Measurements from ENCODE around the gene HOXC9. TPM values are rescaled to one million over a fixed set of nuclear protein-coding genes. Genes with fewer than 3 reads are reported as not detected.

Gene HOXC9
- total RNA-seq, 4 donors from 2014 or later = 0.28 to 2.0 (median 0.44) TPM; not detected in 1

DNA sequence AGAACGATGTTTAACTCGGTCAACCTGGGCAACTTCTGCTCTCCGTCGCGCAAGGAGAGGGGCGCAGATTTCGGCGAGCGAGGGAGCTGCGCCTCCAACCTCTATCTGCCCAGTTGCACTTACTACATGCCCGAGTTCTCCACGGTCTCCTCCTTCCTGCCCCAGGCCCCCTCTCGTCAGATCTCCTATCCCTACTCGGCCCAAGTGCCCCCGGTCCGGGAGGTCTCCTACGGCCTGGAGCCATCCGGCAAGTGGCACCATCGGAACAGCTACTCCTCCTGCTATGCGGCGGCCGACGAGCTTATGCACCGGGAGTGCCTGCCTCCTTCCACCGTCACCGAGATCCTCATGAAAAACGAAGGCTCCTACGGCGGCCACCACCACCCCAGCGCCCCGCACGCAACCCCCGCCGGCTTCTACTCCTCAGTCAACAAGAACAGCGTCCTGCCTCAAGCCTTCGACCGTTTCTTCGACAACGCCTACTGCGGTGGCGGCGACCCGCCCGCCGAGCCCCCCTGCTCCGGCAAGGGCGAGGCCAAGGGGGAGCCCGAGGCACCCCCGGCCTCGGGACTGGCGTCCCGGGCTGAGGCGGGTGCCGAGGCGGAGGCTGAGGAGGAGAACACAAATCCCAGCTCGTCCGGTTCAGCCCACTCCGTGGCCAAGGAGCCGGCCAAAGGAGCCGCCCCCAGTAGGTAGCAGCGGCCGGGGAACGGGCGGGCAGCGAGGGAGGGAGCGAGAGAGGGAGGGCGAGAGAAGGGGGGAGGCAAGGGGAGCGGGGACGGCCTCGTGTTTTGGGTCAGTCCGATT lies 26.5 kb upstream of the HOXC9 start:
- ATAC-seq (ENCODE audit: low FRiP score) = no peak
- TF ChIP-seq, protein P1, sequence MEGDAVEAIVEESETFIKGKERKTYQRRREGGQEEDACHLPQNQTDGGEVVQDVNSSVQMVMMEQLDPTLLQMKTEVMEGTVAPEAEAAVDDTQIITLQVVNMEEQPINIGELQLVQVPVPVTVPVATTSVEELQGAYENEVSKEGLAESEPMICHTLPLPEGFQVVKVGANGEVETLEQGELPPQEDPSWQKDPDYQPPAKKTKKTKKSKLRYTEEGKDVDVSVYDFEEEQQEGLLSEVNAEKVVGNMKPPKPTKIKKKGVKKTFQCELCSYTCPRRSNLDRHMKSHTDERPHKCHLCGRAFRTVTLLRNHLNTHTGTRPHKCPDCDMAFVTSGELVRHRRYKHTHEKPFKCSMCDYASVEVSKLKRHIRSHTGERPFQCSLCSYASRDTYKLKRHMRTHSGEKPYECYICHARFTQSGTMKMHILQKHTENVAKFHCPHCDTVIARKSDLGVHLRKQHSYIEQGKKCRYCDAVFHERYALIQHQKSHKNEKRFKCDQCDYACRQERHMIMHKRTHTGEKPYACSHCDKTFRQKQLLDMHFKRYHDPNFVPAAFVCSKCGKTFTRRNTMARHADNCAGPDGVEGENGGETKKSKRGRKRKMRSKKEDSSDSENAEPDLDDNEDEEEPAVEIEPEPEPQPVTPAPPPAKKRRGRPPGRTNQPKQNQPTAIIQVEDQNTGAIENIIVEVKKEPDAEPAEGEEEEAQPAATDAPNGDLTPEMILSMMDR (IDR thresholded peaks at IDR 0.05) = no peak
- DNase-seq (ENCODE audit: low spot score) = no peak

DNA sequence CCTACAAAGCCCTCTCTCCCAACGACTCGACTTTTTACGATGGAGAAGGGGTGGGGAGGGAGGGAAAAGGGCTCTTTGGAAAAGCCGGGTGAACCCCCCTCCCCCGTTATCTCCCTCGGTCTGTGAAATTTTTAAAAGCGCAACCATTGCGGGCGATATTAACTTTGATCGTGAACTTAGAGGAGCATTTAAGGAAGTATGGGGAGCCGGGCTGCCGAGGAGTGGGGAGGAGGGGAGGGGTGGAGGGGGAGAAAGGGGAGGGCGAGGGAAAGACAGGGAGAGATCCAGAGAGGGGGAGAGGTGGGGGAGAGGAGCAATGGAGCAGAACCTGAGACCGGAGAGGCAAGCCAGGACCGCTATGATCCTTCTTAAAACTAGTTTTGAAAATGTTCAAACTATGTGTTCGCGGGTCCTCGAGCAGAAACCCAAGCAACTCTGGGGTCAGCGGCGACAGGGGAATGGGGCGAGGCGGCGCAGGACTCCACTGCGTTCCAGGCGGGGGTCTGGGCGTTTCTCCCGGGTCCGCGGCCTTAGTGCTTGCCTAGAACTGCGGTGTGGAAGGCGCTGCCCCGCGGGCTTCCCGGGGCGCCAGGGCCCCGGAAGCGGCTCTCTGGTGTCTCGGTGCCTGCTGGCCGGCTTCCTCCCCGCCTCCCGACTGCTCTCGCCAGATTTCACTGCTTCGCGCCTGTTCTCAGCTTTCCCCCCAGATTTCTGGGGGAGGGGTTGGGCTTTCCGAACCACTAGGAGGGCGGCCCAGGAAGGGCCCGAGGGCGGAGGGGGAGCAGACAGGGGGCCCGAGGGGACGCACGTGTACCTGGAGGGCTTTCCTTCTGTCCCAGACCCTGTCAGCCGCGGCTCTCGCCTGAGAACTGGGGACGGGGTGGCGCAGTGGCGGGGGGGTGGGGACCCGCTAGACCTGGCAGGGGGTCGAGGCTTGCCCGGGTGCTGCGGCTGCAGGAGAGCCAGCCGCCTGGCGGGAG lies 25.6 kb upstream of the HOXC9 start, which contains the start of gene HOTAIR:
Gene HOTAIR (minus strand): TSS at position 871 of the 980 bp plus-strand sequence.
- ATAC-seq (ENCODE audit: low FRiP score) (no peak), DNase-seq (ENCODE audit: low spot score) (no peak)
- TF ChIP-seq, protein P1 (IDR thresholded peaks at IDR 0.05) = no peak

DNA sequence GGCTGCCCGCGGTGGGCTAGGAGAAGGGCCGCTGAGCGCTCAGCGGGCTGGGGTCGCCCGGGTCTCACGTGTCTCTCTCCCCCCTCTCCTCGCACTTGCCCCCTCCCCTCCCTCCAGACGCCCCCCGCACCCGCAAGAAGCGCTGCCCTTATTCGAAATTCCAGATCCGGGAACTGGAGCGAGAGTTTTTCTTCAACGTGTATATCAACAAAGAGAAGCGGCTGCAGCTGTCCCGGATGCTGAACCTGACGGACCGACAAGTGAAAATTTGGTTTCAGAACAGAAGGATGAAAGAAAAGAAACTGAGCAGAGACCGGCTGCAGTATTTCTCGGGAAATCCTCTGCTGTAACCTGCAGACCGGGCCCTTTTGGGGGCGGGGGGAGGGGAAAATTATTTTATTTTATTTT lies 24.9 kb upstream of the HOXC9 start:
- TF ChIP-seq, protein P1 (IDR thresholded peaks at IDR 0.05) = no peak
- no peak for ATAC-seq (ENCODE audit: low FRiP score)
- no peak for DNase-seq (ENCODE audit: low spot score)

DNA sequence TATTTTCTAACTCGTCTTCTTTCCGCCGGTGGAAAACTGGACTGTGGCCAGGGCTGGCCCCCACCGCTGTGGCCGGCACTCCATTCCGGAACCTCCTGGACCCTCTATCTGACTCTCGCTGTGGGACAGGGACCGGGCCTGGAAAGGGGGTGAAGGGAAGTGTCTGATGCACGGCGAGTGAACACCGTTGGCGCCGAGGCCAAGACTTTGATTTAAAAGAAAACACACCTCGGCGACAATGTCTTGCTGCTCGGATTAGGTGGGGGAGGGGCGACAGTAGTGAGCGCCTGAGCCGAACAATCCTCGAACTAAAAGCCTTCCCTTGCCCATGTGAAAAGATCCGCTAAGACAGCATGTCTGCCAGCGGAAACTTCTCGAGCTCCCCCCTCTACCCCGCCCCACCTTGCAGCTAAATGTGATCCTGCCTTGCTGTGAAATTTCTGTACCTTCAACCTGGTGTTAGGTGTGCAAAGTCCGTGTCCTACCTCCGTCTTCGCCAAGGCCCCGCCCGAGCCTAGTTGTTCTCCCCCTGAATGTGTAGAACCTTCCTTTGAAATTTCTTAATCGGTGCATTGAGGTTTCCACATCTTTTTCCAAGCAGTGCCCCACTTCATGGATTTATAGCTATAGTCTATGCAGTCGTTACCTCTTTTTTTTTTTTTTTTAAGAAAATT lies 24.3 kb upstream of the HOXC9 start:
- ATAC-seq (ENCODE audit: low FRiP score) = no peak
- DNase-seq (ENCODE audit: low spot score) = no peak
- TF ChIP-seq, protein P1 (IDR thresholded peaks at IDR 0.05) = no peak

DNA sequence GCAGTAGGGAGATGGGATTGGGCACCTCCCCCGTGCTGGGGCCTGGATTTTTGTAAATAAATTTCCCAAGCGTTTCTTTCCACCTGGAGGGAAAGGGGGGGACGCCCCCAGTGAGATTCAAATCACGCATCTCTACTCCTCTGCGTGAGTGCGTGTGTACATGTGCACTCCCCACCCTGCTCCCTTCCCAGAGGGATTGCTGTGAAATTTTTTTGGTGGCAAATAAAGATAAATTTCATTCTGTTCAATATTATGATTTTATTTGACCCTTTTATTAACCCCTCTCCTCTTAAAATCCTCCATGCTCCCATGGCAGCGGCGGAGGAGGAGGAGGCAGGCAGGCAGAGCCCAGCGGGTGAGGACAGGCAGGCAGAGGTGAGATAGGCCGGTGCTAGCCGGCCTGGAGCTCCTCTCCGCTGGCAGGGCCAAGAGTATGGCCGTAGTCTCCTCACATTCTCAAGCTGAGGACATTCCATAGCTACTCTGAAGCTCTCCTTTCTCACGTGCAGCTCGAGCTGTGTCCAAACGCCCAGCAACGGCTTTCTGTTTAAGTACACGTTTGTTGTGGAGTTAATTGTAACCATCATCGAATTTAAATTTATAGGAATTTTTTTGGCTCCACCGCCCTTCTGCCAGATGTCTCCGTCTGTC lies 23.7 kb upstream of the HOXC9 start:
- TF ChIP-seq, protein P1 (IDR thresholded peaks at IDR 0.05) = no peak
- ATAC-seq (ENCODE audit: low FRiP score) (no peak), DNase-seq (ENCODE audit: low spot score) (no peak)
